Measurements from ENCODE around the gene NTF3.

The NTF3 gene

GRCh38 chr12:5409619-5410018, 22.3 kb upstream of the NTF3 start:
- DNase-seq (ENCODE audit: low read depth in 2 of 2) = no peak
- no peak overlapping the region for H3K4me3 ChIP-seq (replicated peaks in 1 of 2; ENCODE audit: low read depth in 2 of 2, low read length in 2 of 2)
- TF ChIP-seq CTCF (IDR thresholded peaks at IDR 0.05; ENCODE audit: low read depth, low read length) = no peak

- DNase-seq (ENCODE audit: low read depth in 2 of 2) = no peak
- no peak overlapping the region for H3K4me3 ChIP-seq (replicated peaks in 1 of 2; ENCODE audit: low read depth in 2 of 2, low read length in 2 of 2)
- no peak for TF ChIP-seq CTCF (IDR thresholded peaks at IDR 0.05; ENCODE audit: low read depth, low read length)
These were observed 15.3 kb upstream of the NTF3 start for GRCh38 chr12:5416571-5416970.

GRCh38 chr12:5417500-5417899, 14.4 kb upstream of the NTF3 start:
- TF ChIP-seq CTCF (IDR thresholded peaks at IDR 0.05; ENCODE audit: low read depth, low read length) = no peak
- no peak overlapping the region for H3K4me3 ChIP-seq (replicated peaks in 1 of 2; ENCODE audit: low read depth in 2 of 2, low read length in 2 of 2)
- DNase-seq (ENCODE audit: low read depth in 2 of 2) = peak in 1 of 2 donors; percentile 18

GRCh38 chr12:5428332-5429221, 3.3 kb upstream of the NTF3 start:
- H3K4me3 ChIP-seq (replicated peaks in 1 of 2; ENCODE audit: low read depth in 2 of 2, low read length in 2 of 2) = no peak overlapping the region
- peak; percentile 18 for TF ChIP-seq CTCF (IDR thresholded peaks at IDR 0.05; ENCODE audit: low read depth, low read length)
- peak; percentile 32 to 51 for DNase-seq (ENCODE audit: low read depth in 2 of 2)

GRCh38 chr12:5429741-5430557, 2.0 kb upstream of the NTF3 start:
- TF ChIP-seq CTCF (IDR thresholded peaks at IDR 0.05; ENCODE audit: low read depth, low read length) = no peak
- no peak overlapping the region for H3K4me3 ChIP-seq (replicated peaks in 1 of 2; ENCODE audit: low read depth in 2 of 2, low read length in 2 of 2)
- DNase-seq (ENCODE audit: low read depth in 2 of 2) = no peak

GRCh38 chr12:5430641-5431603, 986 bp upstream of the NTF3 start:
- no peak for TF ChIP-seq CTCF (IDR thresholded peaks at IDR 0.05; ENCODE audit: low read depth, low read length)
- no peak for DNase-seq (ENCODE audit: low read depth in 2 of 2)
- H3K4me3 ChIP-seq (replicated peaks in 1 of 2; ENCODE audit: low read depth in 2 of 2, low read length in 2 of 2) = no peak overlapping the region
